Hematopoietic multipotent progenitor cell treated with erythropoietin and hydrocortisone succinate and interleukin-3 and kit ligand, for 6 days (in vitro differentiated cells): Measurements from ENCODE around the gene ILDR2.
"Not testable (repeated sequence)": the region's sequence is repeated elsewhere in the genome, so short reads cannot be mapped to it uniquely, and the experiment has no call there.

Source experiments
- DNase-seq: peaks from one replicate; pipeline ENCODE4 v3.0.0-alpha.2; 2015

The ILDR2 gene

GRCh38 chr1:166882893-166883292, 92.4 kb downstream of the ILDR2 start:
- DNase-seq, result no peak

GRCh38 chr1:166878173-166878917, 97.0 kb downstream of the ILDR2 start:
- DNase-seq, result not testable (repeated sequence)

- no peak for DNase-seq
Measured at GRCh38 chr1:166876540-166876838, 98.9 kb downstream of the ILDR2 start.

GRCh38 chr1:166875734-166876539, 99.4 kb downstream of the ILDR2 start, which contains the start of gene TADA1:
TSS of gene TADA1 (minus strand) at chr1:166876264. CDS start at chr1:166876233, 31 bp downstream.
- peak; percentile 100 for DNase-seq

- DNase-seq, result no peak
Measured at GRCh38 chr1:166875302-166875733, 100.0 kb downstream of the ILDR2 start.

- DNase-seq, result no peak
Measured at GRCh38 chr1:166874464-166874863, 100.9 kb downstream of the ILDR2 start.

GRCh38 chr1:166870584-166870983, 104.8 kb downstream of the ILDR2 start:
- no peak for DNase-seq

- no peak for DNase-seq
Measured at GRCh38 chr1:166869318-166870099, 105.8 kb downstream of the ILDR2 start.

- no peak for DNase-seq
Measured at GRCh38 chr1:166868639-166869038, 106.7 kb downstream of the ILDR2 start.

- DNase-seq, result peak; percentile 35
Measured at GRCh38 chr1:166865926-166866325, 109.4 kb downstream of the ILDR2 start.

- DNase-seq, result no peak
Measured at GRCh38 chr1:166859597-166859996, 115.7 kb downstream of the ILDR2 start.

- DNase-seq, result no peak
Measured at GRCh38 chr1:166858726-166859419, 116.5 kb downstream of the ILDR2 start.
